HepG2 (cell line): ENCODE results near the gene LOXL4. TPM values are rescaled to one million over a fixed set of nuclear protein-coding genes. Genes with fewer than 3 reads are reported as not detected.

ENCODE experiments used
- ARNT ChIP-seq: fragments of 450-650 bp; IDR thresholded peaks from 2 replicates; pipeline ENCODE4 v1.6.1; 2017
- BCL3 ChIP-seq: sonication (generic); formaldehyde crosslinking; IDR thresholded peaks from 2 replicates; pipeline ENCODE4 v1.5.1; 2020; ENCODE audit warnings: mild to moderate bottlenecking, missing genetic modification reagents, moderate library complexity
- CHCHD3 ChIP-seq: sonication (generic); formaldehyde crosslinking; IDR thresholded peaks from 2 replicates; pipeline ENCODE4 v1.8.0; 2022; ENCODE audit warnings: mild to moderate bottlenecking, missing genetic modification reagents, moderate library complexity
- KMT2B ChIP-seq: IDR thresholded peaks from 2 replicates; pipeline ENCODE4 v1.6.1; 2016; ENCODE audit warnings: missing genetic modification reagents, missing compliant biosample characterization
- NPAS2 ChIP-seq: sonication (generic); formaldehyde crosslinking; IDR thresholded peaks from 2 replicates; pipeline ENCODE4 v1.8.0; 2022; ENCODE audit warnings: mild to moderate bottlenecking, missing genetic modification reagents, borderline replicate concordance
- PRDM15 ChIP-seq: sonication (generic); formaldehyde crosslinking; IDR thresholded peaks from 2 replicates; pipeline ENCODE4 v1.4.0; 2020; ENCODE audit warnings: missing genetic modification reagents
- RXRB ChIP-seq: IDR thresholded peaks from 2 replicates; pipeline ENCODE4 v1.6.1; 2016; ENCODE audit warnings: borderline replicate concordance, missing genetic modification reagents, missing compliant biosample characterization
- STAT6 ChIP-seq: sonication (generic); formaldehyde crosslinking; IDR thresholded peaks from 2 replicates; pipeline ENCODE4 v1.4.0; 2020; ENCODE audit warnings: missing genetic modification reagents, mild to moderate bottlenecking, borderline replicate concordance
- TFDP1 ChIP-seq: IDR thresholded peaks from 2 replicates; pipeline ENCODE4 v1.6.1; 2016; ENCODE audit warnings: missing compliant biosample characterization, missing genetic modification reagents, borderline replicate concordance
- TIGD3 ChIP-seq: sonication (generic); formaldehyde crosslinking; IDR thresholded peaks from 2 replicates; pipeline ENCODE4 v1.5.1; 2020; ENCODE audit warnings: mild to moderate bottlenecking, missing genetic modification reagents, borderline replicate concordance
- YY1 ChIP-seq: IDR thresholded peaks from 2 replicates; pipeline ENCODE4 v1.6.1; 2011; ENCODE audit warnings: low read length, low read depth, moderate library complexity, mild to moderate bottlenecking; ENCODE audit not compliant: insufficient read depth, insufficient replicate concordance
- ZBTB46 ChIP-seq: sonication (generic); formaldehyde crosslinking; IDR thresholded peaks from 2 replicates; pipeline ENCODE4 v1.4.0; 2020; ENCODE audit warnings: mild to moderate bottlenecking, missing genetic modification reagents, borderline replicate concordance
- ZNF333 ChIP-seq: sonication (generic); formaldehyde crosslinking; IDR thresholded peaks from 2 replicates; pipeline ENCODE4 v1.4.0; 2020; ENCODE audit warnings: mild to moderate bottlenecking, missing genetic modification reagents, borderline replicate concordance
- ZNF790 ChIP-seq: sonication (generic); formaldehyde crosslinking; IDR thresholded peaks from 2 replicates; pipeline ENCODE4 v1.8.0; 2022; ENCODE audit warnings: missing genetic modification reagents, mild to moderate bottlenecking, borderline replicate concordance
- ZSCAN25 ChIP-seq: sonication (generic); formaldehyde crosslinking; IDR thresholded peaks from 2 replicates; pipeline ENCODE4 v1.8.0; 2022; ENCODE audit warnings: mild to moderate bottlenecking, missing genetic modification reagents
- polyA plus RNA-seq, 8 experiments: library from polyadenylated mRNA; depleted of rRNA in 3 of 8; stranded (reverse) in 7 of 8; unstranded in 1 of 8; fragments of >200 nt; fragmentation: Illumina TruSeq in 4 of 8; extraction: Trizol in 4 of 8; gene quantifications; 2 replicates each; pipeline versions ENCODE4 v1.2.1 to v1.2.3, GENCODE V29; 2011 to 2016; ENCODE audit warnings: low read depth in 4 of 8, missing spikeins in 1 of 8, mixed read lengths in 1 of 8; ENCODE audit not compliant: insufficient read depth in 1 of 8
- total RNA-seq, 5 experiments: library from RNA; depleted of rRNA; stranded (reverse); fragments of >200 nt; fragmentation: Illumina TruSeq; extraction: Trizol; gene quantifications; 2 replicates each; pipeline ENCODE4 v1.2.3, GENCODE V29; 2016; ENCODE audit warnings: low read depth in 1 of 5

The LOXL4 gene
- total and polyA plus RNA-seq, 2 of the 13 experiments (the other 11 are each of a cell fraction or from before 2014, with no cell fraction given) = 8.8 to 21.1 TPM

GRCh38 chr10:98268694-98269431 lies 869 bp upstream of the LOXL4 start (continued):
- TF ChIP-seq PRDM15 (no peak), ARNT (no peak), ZBTB46 (CRISPR knock-in tag) (no peak), BCL3 (0 out of 2 replicates have a peak, but pooled peaks have one; percentile 15), ZSCAN25 (no peak), ZNF333 (CRISPR knock-in tag) (no peak), TFDP1 (no peak), KMT2B (CRISPR knock-in tag) (no peak), TIGD3 (CRISPR knock-in tag) (no peak), STAT6 (no peak), RXRB (CRISPR knock-in tag) (no peak), CHCHD3 (CRISPR knock-in tag) (no peak), ZNF790 (no peak), NPAS2 (CRISPR knock-in tag) (no peak), YY1 (no peak)
